HCT116 (cell line): ENCODE measurements around the gene GNMT. TPM values are rescaled to one million over a fixed set of nuclear protein-coding genes. Genes with fewer than 3 reads are reported as not detected.

ENCODE experiments used
- ATAC-seq: fragments of 200-7000 bp; cut with Tn5 transposase; 2 replicates; pipeline ENCODE4 v1.9.1; 2020; ENCODE audit warnings: mild to moderate bottlenecking, moderate library complexity
- BruUV-seq: library from RNA; stranded (reverse); fragments of 400-500 nt; replicated peaks from 2 replicates; lab custom pipeline; 2021; lab: Mats Ljungman, UMichigan
- CTCF ChIA-PET: fragments of 300-600 bp; sonication (Branson Sonifier 250); formaldehyde crosslinking; loops from one replicate; lab custom pipeline; 2021; ENCODE audit warnings: antibody characterized with exemption; lab: Charles Lee
- POLR2A ChIA-PET: fragments of 300-600, 350-600 bp; sonication (Branson Sonifier 250); formaldehyde crosslinking; loops from one replicate; lab custom pipeline; 2021; ENCODE audit warnings: antibody characterized with exemption; lab: Charles Lee
- RAD21 ChIA-PET, 2 experiments: fragments of 300-600 bp; sonication (Branson Sonifier 250); formaldehyde crosslinking; loops; one replicate each; lab custom pipeline; 2023; ENCODE audit warnings: low total read pairs in 2 of 2; ENCODE audit not compliant: uncharacterized antibody in 2 of 2, unreplicated experiment in 2 of 2, low non-redundant PET in 1 of 2; lab: Charles Lee
- DNase-seq: peaks from one replicate; pipeline ENCODE4 v3.0.0-alpha.2; 2010; ENCODE audit warnings: low read depth, low spot score
- H2AFZ ChIP-seq: fragments of 200-600 bp; shearing (Covaris generic), sonication (generic); 2 replicates; pipeline ENCODE4 v1.6.1; 2017; ENCODE audit warnings: low read depth, mixed run types, mixed read lengths, antibody characterized with exemption, low read length; ENCODE audit not compliant: poor library complexity, severe bottlenecking
- H3K27ac ChIP-seq: 2 replicates; pipeline ENCODE4 v1.5.1; 2012; ENCODE audit warnings: low read depth, low read length
- H3K27me3 ChIP-seq: fragments of 200-600 bp; sonication (generic); 2 replicates; pipeline ENCODE4 v1.6.1; 2016; ENCODE audit warnings: mixed run types, low read length, mixed read lengths; ENCODE audit not compliant: insufficient read depth
- H3K36me3 ChIP-seq, 2 experiments: fragments of 200-500 bp in 1 of 2; fragments of 200-600 bp in 1 of 2; sonication (Bioruptor generic) in 1 of 2; sonication (generic) in 1 of 2; 2 replicates each; pipeline versions ENCODE4 v1.5.1 to v1.6.1; 2014 to 2016; ENCODE audit warnings: low read length in 2 of 2, inconsistent platforms in 1 of 2, mixed read lengths in 1 of 2, mixed run types in 1 of 2; ENCODE audit not compliant: insufficient read depth in 2 of 2, control insufficient read depth in 1 of 2
- H3K4me1 ChIP-seq, 2 experiments: fragments of 200-600 bp in 1 of 2; sonication (generic) in 1 of 2; 2 replicates each; pipeline versions ENCODE4 v1.5.1 to v1.6.1; 2012 to 2017; ENCODE audit warnings: low read length in 2 of 2, inconsistent platforms in 1 of 2, mild to moderate bottlenecking in 1 of 2, mixed read lengths in 1 of 2, mixed run types in 1 of 2, moderate library complexity in 1 of 2; ENCODE audit not compliant: insufficient read depth in 2 of 2, control insufficient read depth in 1 of 2
- H3K4me2 ChIP-seq: fragments of 200-600 bp; sonication (generic); 2 replicates; pipeline ENCODE4 v1.6.1; 2017; ENCODE audit warnings: mixed run types, low read length, mixed read lengths
- H3K4me3 ChIP-seq, 2 experiments: fragments of 200-600 bp in 1 of 2; sonication (generic) in 1 of 2; replicated peaks in 1 of 2; 2 replicates each; pipeline ENCODE4 v1.5.1; 2011 to 2016; ENCODE audit warnings: low read length in 2 of 2, control low read depth in 1 of 2, low read depth in 1 of 2, mild to moderate bottlenecking in 1 of 2, mixed read lengths in 1 of 2, mixed run types in 1 of 2
- H3K79me2 ChIP-seq: fragments of 200-600 bp; sonication (generic); 2 replicates; pipeline ENCODE4 v1.6.1; 2017; ENCODE audit warnings: mild to moderate bottlenecking, mixed run types, low read length, moderate library complexity, mixed read lengths; ENCODE audit not compliant: insufficient read depth
- H3K9ac ChIP-seq: fragments of 200-600 bp; sonication (generic); 2 replicates; pipeline ENCODE4 v1.6.1; 2016; ENCODE audit warnings: low read length, mixed read lengths
- H3K9me2 ChIP-seq: fragments of 200-600 bp; sonication (generic), shearing (Covaris generic); 2 replicates; pipeline ENCODE4 v1.6.1; 2017; ENCODE audit warnings: mixed run types, mild to moderate bottlenecking, moderate library complexity; ENCODE audit not compliant: insufficient read depth
- H3K9me3 ChIP-seq, 2 experiments: fragments of 200-500 bp in 1 of 2; fragments of 200-600 bp in 1 of 2; sonication (Bioruptor generic) in 1 of 2; sonication (generic) in 1 of 2; 2 replicates each; pipeline ENCODE4 v1.6.1; 2014 to 2017; ENCODE audit warnings: low read length in 2 of 2, mixed read lengths in 2 of 2, inconsistent platforms in 1 of 2, low read depth in 1 of 2, mild to moderate bottlenecking in 1 of 2, mixed run types in 1 of 2, moderate library complexity in 1 of 2; ENCODE audit not compliant: control insufficient read depth in 1 of 2, insufficient read depth in 1 of 2
- H4K20me1 ChIP-seq: fragments of 200-600 bp; sonication (generic), shearing (Covaris generic); 2 replicates; pipeline ENCODE4 v1.6.1; 2017; ENCODE audit warnings: mixed run types, mild to moderate bottlenecking, moderate library complexity; ENCODE audit not compliant: insufficient read depth
- ATF3 ChIP-seq: IDR thresholded peaks from 2 replicates; pipeline ENCODE4 v1.6.1; 2012
- CBX3 ChIP-seq: IDR thresholded peaks from 2 replicates; pipeline ENCODE4 v1.6.1; 2012; ENCODE audit warnings: low read depth
- CEBPB ChIP-seq: IDR thresholded peaks from 2 replicates; pipeline ENCODE4 v1.6.1; 2012; ENCODE audit warnings: low read depth
- EZH2 ChIP-seq: fragments of 200-600 bp; sonication (generic); IDR thresholded peaks from 2 replicates; pipeline ENCODE4 v1.6.1; 2017; ENCODE audit warnings: antibody characterized with exemption, mixed run types
- EZH2phosphoT487 ChIP-seq: fragments of 200-600 bp; IDR thresholded peaks from 2 replicates; pipeline ENCODE4 v1.6.1; 2018; ENCODE audit warnings: antibody characterized with exemption, borderline replicate concordance
- FOSL1 ChIP-seq: IDR thresholded peaks from 2 replicates; pipeline ENCODE4 v1.6.1; 2012; ENCODE audit warnings: low read depth
- MAX ChIP-seq: IDR thresholded peaks from 2 replicates; pipeline ENCODE4 v1.6.1; 2012
- POLR2A ChIP-seq: IDR thresholded peaks from 2 replicates; pipeline ENCODE4 v1.7.0; 2011; ENCODE audit warnings: borderline replicate concordance; ENCODE audit not compliant: insufficient read depth, insufficient read length; ENCODE audit errors: extremely low read depth
- POLR2AphosphoS5 ChIP-seq: IDR thresholded peaks from 2 replicates; pipeline ENCODE4 v1.6.1; 2011; ENCODE audit warnings: mild to moderate bottlenecking, low read depth, low read length, moderate library complexity
- RAD21 ChIP-seq: IDR thresholded peaks from 2 replicates; pipeline ENCODE4 v1.6.1; 2012; ENCODE audit warnings: low read depth, mild to moderate bottlenecking
- REST ChIP-seq: IDR thresholded peaks from 2 replicates; pipeline ENCODE4 v1.6.1; 2012; ENCODE audit warnings: low read depth
- SRF ChIP-seq: IDR thresholded peaks from 2 replicates; pipeline ENCODE4 v1.6.1; 2012; ENCODE audit warnings: low read depth
- TCF7L2 ChIP-seq: IDR thresholded peaks from 2 replicates; pipeline ENCODE4 v1.7.0; 2011; ENCODE audit warnings: borderline replicate concordance, inconsistent platforms; ENCODE audit not compliant: insufficient read depth, insufficient read length; ENCODE audit errors: extremely low read depth
- YY1 ChIP-seq: IDR thresholded peaks from 2 replicates; pipeline ENCODE4 v1.6.1; 2011; ENCODE audit warnings: low read length, low read depth, moderate library complexity, mild to moderate bottlenecking; ENCODE audit not compliant: insufficient replicate concordance; ENCODE audit errors: extremely low read depth
- ZFX ChIP-seq: fragments of 450-650 bp; IDR thresholded peaks from 2 replicates; pipeline ENCODE4 v1.6.1; 2017
- intact Hi-C: fragments of 100-400 bp; cut with micrococcal nuclease; formaldehyde crosslinking; loops from 2 replicates; pipeline ENCODE4 v1.10.0; 2022
- total RNA-seq: library from RNA; stranded (reverse); gene quantifications from one replicate; pipeline ENCODE4 v1.2.1, GENCODE V29; 2021; ENCODE audit not compliant: unreplicated experiment

The GNMT gene
- total RNA-seq, 1 experiment from 2014 or later, result 0.57 TPM

GRCh38 chr6:42971746-42972327, 11.3 kb downstream of the GNMT start:
- intact Hi-C loops, result no loop called here
- DNase-seq, result no peak
- H3K27ac ChIP-seq, result peak overlapping the region; percentile 38; the same call in 1 of the 2 replicates
- H3K36me3 ChIP-seq, result peaks cover 0 to 3% of the 10 kb centered on the region in 2 experiments; a peak in 1 of 4 replicates
- no peak overlapping the region for H2AFZ ChIP-seq
- H3K4me2 ChIP-seq, result peak overlapping the region; percentile 68; the same call in 1 of the 2 replicates
- ChIA-PET RAD21 (no interaction called here), POLR2A (interaction anchor here (2.2 kb wide), 1 partner anchor 12 kb away, joined by 12 read pairs; the partner anchor contains the start of gene PPP2R5D), CTCF (interaction anchor here (1.0 to 1.6 kb wide), 2 partner anchors 12 to 172 kb away, joined by 4 read pairs; partner anchors contain the start of gene PPP2R5D)
- H3K4me3 ChIP-seq, result no peak overlapping the region
- TF ChIP-seq CBX3 (no peak), POLR2AphosphoS5 (no peak), YY1 (no peak), EZH2phosphoT487 (no peak), POLR2A (no peak), ATF3 (no peak), FOSL1 (no peak), RAD21 (no peak), SRF (no peak)
- H3K4me1 ChIP-seq, result peaks cover 15 to 27% of the 10 kb centered on the region in 2 experiments
- H3K79me2 ChIP-seq, result peaks cover 4% of the 10 kb centered on the region; the same call in 1 of the 2 replicates
- H3K27me3 ChIP-seq, result no peaks in the 10 kb centered on the region
- no TSS peak for BruUV-seq
- H3K9me2 ChIP-seq, result no peaks in the 10 kb centered on the region
- H4K20me1 ChIP-seq, result no peaks in the 10 kb centered on the region
- ATAC-seq, result no peak
- peak overlapping the region; percentile 11; the same call in 1 of the 2 replicates for H3K9ac ChIP-seq
- H3K9me3 ChIP-seq, result no peaks in the 10 kb centered on the region

GRCh38 chr6:42973926-42974325, 13.4 kb downstream of the GNMT start:
- H3K27me3 ChIP-seq, result no peaks in the 10 kb centered on the region
- BruUV-seq, result no TSS peak
- no peaks in the 10 kb centered on the region for H3K36me3 ChIP-seq
- intact Hi-C loops, result no loop called here
- no peak overlapping the region for H3K4me2 ChIP-seq
- H3K27ac ChIP-seq, result no peak overlapping the region
- POLR2A ChIA-PET, result interaction anchor here (3.0 kb wide), 1 partner anchor 10 kb away, joined by 11 read pairs; the partner anchor contains the start of gene PPP2R5D
- H3K9ac ChIP-seq, result no peak overlapping the region
- peaks cover 24% of the 10 kb centered on the region for H3K79me2 ChIP-seq
- no peaks in the 10 kb centered on the region for H3K9me2 ChIP-seq
- no peaks in the 10 kb centered on the region for H3K9me3 ChIP-seq
- CTCF ChIA-PET, result no interaction called here
- no peak overlapping the region for H3K4me3 ChIP-seq
- RAD21 ChIA-PET, result interaction anchor here in 1 of 2 experiments (0.6 kb wide), 1 partner anchor 12 kb away, joined by 3 read pairs; no protein-coding TSS in a partner anchor
- ATAC-seq (no peak), DNase-seq (no peak)
- no peak overlapping the region for H2AFZ ChIP-seq
- no peaks in the 10 kb centered on the region for H4K20me1 ChIP-seq
- no peak for TF ChIP-seq ZFX
- TF ChIP-seq REST, result no peak
- no peak for TF ChIP-seq ATF3
- no peak for TF ChIP-seq EZH2phosphoT487
- TF ChIP-seq EZH2, result no peak
- TF ChIP-seq POLR2A, result no peak
- no peak for TF ChIP-seq FOSL1
- no peak for TF ChIP-seq CEBPB
- no peak for TF ChIP-seq TCF7L2
- no peak for TF ChIP-seq MAX
- peaks cover 19 to 38% of the 10 kb centered on the region in 2 experiments for H3K4me1 ChIP-seq
